HEK293 (cell line): ENCODE results near the gene DOCK4.

ENCODE experiments used
- CTCF ChIA-PET: fragments of 350-600 bp; formaldehyde crosslinking; extraction: SDS; loops from one replicate; lab custom pipeline; 2021; ENCODE audit warnings: antibody characterized with exemption; lab: Yijun Ruan, JAX
- POLR2A ChIA-PET: fragments of 300-600 bp; formaldehyde crosslinking; extraction: SDS; loops from one replicate; lab custom pipeline; 2020; ENCODE audit warnings: antibody characterized with exemption, inconsistent platforms; lab: Yijun Ruan, JAX
- H3K27ac ChIP-seq: fragments of 200-500 bp; sonication (Bioruptor generic); 2 replicates; pipeline ENCODE4 v1.5.1; 2014; ENCODE audit warnings: low read depth, low read length, control low read depth, inconsistent platforms; ENCODE audit errors: extremely low read depth
- H3K36me3 ChIP-seq, 2 experiments: fragments of 200-500 bp in 1 of 2; sonication (Bioruptor generic) in 1 of 2; 1 replicate in 1 of 2; 2 replicates in 1 of 2; pipeline ENCODE4 v1.5.1; 2014 to 2017; ENCODE audit warnings: inconsistent platforms in 2 of 2, low read length in 2 of 2; ENCODE audit not compliant: control insufficient read depth in 2 of 2, insufficient read depth in 1 of 2
- H3K4me1 ChIP-seq: fragments of 200-500 bp; sonication (Bioruptor generic); 2 replicates; pipeline ENCODE4 v1.5.1; 2014; ENCODE audit warnings: mild to moderate bottlenecking, low read length, inconsistent platforms; ENCODE audit not compliant: control insufficient read depth, insufficient read depth
- H3K4me3 ChIP-seq: 2 replicates; pipeline ENCODE4 v1.5.1; 2011; ENCODE audit warnings: low read depth, mild to moderate bottlenecking, control low read depth, low read length, moderate library complexity
- H3K9me3 ChIP-seq: fragments of 200-500 bp; sonication (Bioruptor generic); 2 replicates; pipeline ENCODE4 v1.5.1; 2014; ENCODE audit warnings: low read depth, low read length, inconsistent platforms; ENCODE audit not compliant: control insufficient read depth, insufficient read depth
- GLI2 ChIP-seq: fragments of 450-650 bp; formaldehyde crosslinking; IDR thresholded peaks from 2 replicates; pipeline ENCODE4; 2017; ENCODE audit warnings: missing biosample characterization, missing genetic modification characterization, low read depth, borderline replicate concordance
- PRDM1 ChIP-seq: fragments of 450-650 bp; formaldehyde crosslinking; IDR thresholded peaks from 2 replicates; pipeline ENCODE4; 2016; ENCODE audit warnings: missing biosample characterization, missing genetic modification characterization
- ZNF10 ChIP-seq: fragments of 450-650 bp; formaldehyde crosslinking; IDR thresholded peaks from 2 replicates; pipeline ENCODE4 v1.5.1; 2017; ENCODE audit warnings: missing biosample characterization, missing genetic modification characterization
- ZNF114 ChIP-seq: fragments of 450-650 bp; formaldehyde crosslinking; IDR thresholded peaks from 2 replicates; pipeline ENCODE4 v1.5.0; 2017; ENCODE audit warnings: missing biosample characterization, missing genetic modification characterization
- ZNF221 ChIP-seq: fragments of 450-650 bp; formaldehyde crosslinking; IDR thresholded peaks from 2 replicates; pipeline ENCODE4 v1.5.1; 2017; ENCODE audit warnings: missing biosample characterization, missing genetic modification characterization, borderline replicate concordance
- ZNF223 ChIP-seq: fragments of 450-650 bp; formaldehyde crosslinking; IDR thresholded peaks from 2 replicates; pipeline ENCODE4 v1.5.1; 2016; ENCODE audit warnings: missing biosample characterization, missing genetic modification characterization
- ZNF24 ChIP-seq: fragments of 450-650 bp; formaldehyde crosslinking; IDR thresholded peaks from 2 replicates; pipeline ENCODE4 v1.5.1; 2016; ENCODE audit warnings: missing biosample characterization, missing genetic modification characterization
- ZNF529 ChIP-seq: fragments of 450-650 bp; formaldehyde crosslinking; IDR thresholded peaks from 2 replicates; pipeline ENCODE4 v1.5.1; 2017; ENCODE audit warnings: missing genetic modification characterization, missing biosample characterization; ENCODE audit not compliant: insufficient replicate concordance
- ZNF548 ChIP-seq: fragments of 450-650 bp; formaldehyde crosslinking; IDR thresholded peaks from 2 replicates; pipeline ENCODE4 v1.5.1; 2016; ENCODE audit warnings: missing biosample characterization, missing genetic modification characterization
- ZNF558 ChIP-seq: fragments of 450-650 bp; formaldehyde crosslinking; IDR thresholded peaks from 2 replicates; pipeline ENCODE4 v1.5.1; 2016; ENCODE audit warnings: missing biosample characterization, missing genetic modification characterization
- ZNF600 ChIP-seq: fragments of 450-650 bp; formaldehyde crosslinking; IDR thresholded peaks from 2 replicates; pipeline ENCODE4 v1.5.1; 2016; ENCODE audit warnings: missing biosample characterization, missing genetic modification characterization
- ZNF776 ChIP-seq: fragments of 450-650 bp; formaldehyde crosslinking; IDR thresholded peaks from 2 replicates; pipeline ENCODE4 v1.5.0; 2017; ENCODE audit warnings: missing biosample characterization, missing genetic modification characterization, borderline replicate concordance
- ZSCAN16 ChIP-seq: fragments of 450-650 bp; formaldehyde crosslinking; IDR thresholded peaks from 2 replicates; pipeline ENCODE4 v1.5.1; 2016; ENCODE audit warnings: missing biosample characterization, missing genetic modification characterization
- TF ChIP-seq, protein P1 (sequence below): fragments of 450-650 bp; formaldehyde crosslinking; IDR thresholded peaks from 2 replicates; pipeline ENCODE4 v1.5.1; 2016; ENCODE audit warnings: missing biosample characterization, missing genetic modification characterization
- TF ChIP-seq, protein P2 (sequence below): fragments of 450-650 bp; formaldehyde crosslinking; IDR thresholded peaks from 2 replicates; pipeline ENCODE4 v1.5.1; 2016; ENCODE audit warnings: missing biosample characterization, missing genetic modification characterization

The DOCK4 gene

DNA sequence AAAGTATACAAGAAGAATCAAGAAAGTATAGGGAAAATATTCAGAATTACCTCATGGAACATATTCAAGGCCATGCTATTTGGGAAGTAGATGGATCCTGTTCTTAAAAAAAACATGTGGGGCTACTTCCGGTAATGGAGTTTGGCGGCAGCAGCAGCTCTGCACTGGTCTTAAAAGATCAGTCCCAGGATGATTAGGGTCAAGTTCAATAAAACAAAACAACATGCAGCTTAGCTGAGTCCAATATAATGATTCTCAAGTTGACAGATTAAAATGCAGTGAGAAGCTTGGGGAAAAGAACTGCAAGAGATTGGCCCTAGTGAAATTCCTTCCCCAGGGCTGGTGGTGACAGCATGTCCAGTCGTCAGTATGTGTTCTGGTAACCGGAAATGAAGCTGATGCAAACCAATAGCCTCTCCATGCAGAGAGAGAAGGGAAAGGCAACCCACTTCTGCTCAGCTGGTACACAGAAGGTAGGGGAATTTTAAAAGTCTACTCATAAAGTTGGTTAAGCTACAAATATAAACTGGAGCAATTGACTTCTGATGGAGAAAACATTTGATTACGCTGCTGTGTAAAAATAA is 338.8 kb downstream of the DOCK4 start:
- POLR2A ChIA-PET: no interaction called here
- H3K27ac ChIP-seq: no peak overlapping the region
- no peaks in the 10 kb centered on the region for H3K36me3 ChIP-seq
- no peaks in the 10 kb centered on the region for H3K4me1 ChIP-seq
- H3K9me3 ChIP-seq: no peaks in the 10 kb centered on the region
- no peak for TF ChIP-seq ZNF221 (tag by site-specific recombination)
- no peak for TF ChIP-seq ZNF558 (tag by site-specific recombination)
- no peak for TF ChIP-seq ZSCAN16 (tag by site-specific recombination)
- TF ChIP-seq PRDM1 (tag by site-specific recombination): no peak
- TF ChIP-seq, protein P1, sequence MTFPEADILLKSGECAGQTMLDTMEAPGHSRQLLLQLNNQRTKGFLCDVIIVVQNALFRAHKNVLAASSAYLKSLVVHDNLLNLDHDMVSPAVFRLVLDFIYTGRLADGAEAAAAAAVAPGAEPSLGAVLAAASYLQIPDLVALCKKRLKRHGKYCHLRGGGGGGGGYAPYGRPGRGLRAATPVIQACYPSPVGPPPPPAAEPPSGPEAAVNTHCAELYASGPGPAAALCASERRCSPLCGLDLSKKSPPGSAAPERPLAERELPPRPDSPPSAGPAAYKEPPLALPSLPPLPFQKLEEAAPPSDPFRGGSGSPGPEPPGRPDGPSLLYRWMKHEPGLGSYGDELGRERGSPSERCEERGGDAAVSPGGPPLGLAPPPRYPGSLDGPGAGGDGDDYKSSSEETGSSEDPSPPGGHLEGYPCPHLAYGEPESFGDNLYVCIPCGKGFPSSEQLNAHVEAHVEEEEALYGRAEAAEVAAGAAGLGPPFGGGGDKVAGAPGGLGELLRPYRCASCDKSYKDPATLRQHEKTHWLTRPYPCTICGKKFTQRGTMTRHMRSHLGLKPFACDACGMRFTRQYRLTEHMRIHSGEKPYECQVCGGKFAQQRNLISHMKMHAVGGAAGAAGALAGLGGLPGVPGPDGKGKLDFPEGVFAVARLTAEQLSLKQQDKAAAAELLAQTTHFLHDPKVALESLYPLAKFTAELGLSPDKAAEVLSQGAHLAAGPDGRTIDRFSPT (tag by site-specific recombination): no peak
- no peak for TF ChIP-seq ZNF223 (tag by site-specific recombination)
- no peak for TF ChIP-seq ZNF24 (tag by site-specific recombination)
- no peak for TF ChIP-seq GLI2 (tag by site-specific recombination)
- no peak for TF ChIP-seq ZNF529 (tag by site-specific recombination)
- TF ChIP-seq ZNF548: no peak
- no peak for TF ChIP-seq ZNF600 (tag by site-specific recombination)
- H3K4me3 ChIP-seq: no peak overlapping the region
- CTCF ChIA-PET: interaction anchor here (1.1 kb wide), 1 partner anchor 12 kb away, joined by 3 read pairs; no protein-coding TSS in a partner anchor

DNA sequence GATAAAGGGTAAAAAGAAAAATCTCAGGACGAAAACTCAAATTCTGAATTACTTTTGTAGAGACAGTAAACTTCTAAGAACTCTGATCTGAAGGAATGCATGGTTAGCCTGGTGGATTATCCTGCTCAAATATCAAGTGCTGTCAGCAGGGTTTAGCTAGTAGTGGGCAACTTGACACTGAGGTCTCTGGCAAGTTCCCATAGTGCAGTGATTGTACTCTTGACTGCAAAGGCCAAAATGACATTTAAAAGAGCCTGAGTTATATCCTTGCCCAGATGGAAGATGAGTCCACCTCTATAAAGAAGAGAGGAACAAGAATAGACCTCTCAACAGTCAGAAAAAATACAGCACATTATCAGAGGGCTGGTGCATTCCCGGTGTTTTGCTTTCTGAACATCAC is 339.4 kb downstream of the DOCK4 start:
- ChIA-PET CTCF (interaction anchor here (3.6 kb wide), 1 partner anchor 12 kb away, joined by 20 read pairs; no protein-coding TSS in a partner anchor), POLR2A (no interaction called here)
- no peak overlapping the region for H3K4me3 ChIP-seq
- TF ChIP-seq, protein P2, sequence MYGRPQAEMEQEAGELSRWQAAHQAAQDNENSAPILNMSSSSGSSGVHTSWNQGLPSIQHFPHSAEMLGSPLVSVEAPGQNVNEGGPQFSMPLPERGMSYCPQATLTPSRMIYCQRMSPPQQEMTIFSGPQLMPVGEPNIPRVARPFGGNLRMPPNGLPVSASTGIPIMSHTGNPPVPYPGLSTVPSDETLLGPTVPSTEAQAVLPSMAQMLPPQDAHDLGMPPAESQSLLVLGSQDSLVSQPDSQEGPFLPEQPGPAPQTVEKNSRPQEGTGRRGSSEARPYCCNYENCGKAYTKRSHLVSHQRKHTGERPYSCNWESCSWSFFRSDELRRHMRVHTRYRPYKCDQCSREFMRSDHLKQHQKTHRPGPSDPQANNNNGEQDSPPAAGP: no peak
- no peak for TF ChIP-seq ZNF776 (tag by site-specific recombination)
- no peaks in the 10 kb centered on the region for H3K4me1 ChIP-seq
- no peaks in the 10 kb centered on the region for H3K9me3 ChIP-seq
- no peaks in the 10 kb centered on the region for H3K36me3 ChIP-seq
- H3K27ac ChIP-seq: no peak overlapping the region

DNA sequence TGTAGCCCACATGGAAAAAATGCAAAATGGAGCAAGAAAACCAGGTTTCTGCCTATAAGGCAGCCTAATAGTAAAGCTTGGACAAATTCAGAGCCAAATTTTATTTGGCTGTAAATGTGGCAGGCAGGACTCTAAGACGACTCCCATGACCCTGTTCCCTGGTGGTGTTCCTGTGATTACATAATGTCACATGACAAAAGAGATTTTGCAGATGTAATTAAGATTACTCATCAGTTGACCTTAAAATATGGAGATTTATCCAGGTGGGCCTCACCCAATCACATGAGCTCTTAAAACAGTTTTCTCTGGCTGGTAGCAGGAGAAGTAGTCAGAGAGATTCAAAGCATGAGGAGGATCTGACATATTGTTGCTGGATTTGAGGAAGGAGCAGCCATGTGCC is 340.8 kb downstream of the DOCK4 start:
- ChIA-PET CTCF (interaction anchor here (3.6 kb wide), 1 partner anchor 10 kb away, joined by 20 read pairs; no protein-coding TSS in a partner anchor), POLR2A (no interaction called here)
- H3K4me3 ChIP-seq: no peak overlapping the region
- peaks cover 0 to 1% of the 10 kb centered on the region in 2 experiments; a peak in 1 of 3 replicates for H3K36me3 ChIP-seq
- H3K4me1 ChIP-seq: no peaks in the 10 kb centered on the region
- H3K9me3 ChIP-seq: no peaks in the 10 kb centered on the region
- H3K27ac ChIP-seq: no peak overlapping the region
- TF ChIP-seq ZNF114 (tag by site-specific recombination) (no peak), ZNF10 (tag by site-specific recombination) (0 out of 2 replicates have a peak, but pooled peaks have one; percentile 73)
- TF ChIP-seq, all 188 proteins: peak for 1
